Measurements from ENCODE around the gene TPCN2.

The TPCN2 gene

GRCh38 chr11:69171476-69172240 lies 122.9 kb downstream of the TPCN2 start:
- no peak for DNase-seq

GRCh38 chr11:69172674-69173073 lies 123.9 kb downstream of the TPCN2 start:
- DNase-seq = no peak

GRCh38 chr11:69173331-69173730 lies 124.6 kb downstream of the TPCN2 start:
- no peak for DNase-seq

GRCh38 chr11:69173925-69174581 lies 125.3 kb downstream of the TPCN2 start:
- DNase-seq = no peak

GRCh38 chr11:69174841-69175240 lies 126.1 kb downstream of the TPCN2 start:
- DNase-seq = no peak

- no peak for DNase-seq
Observed at GRCh38 chr11:69178819-69179482, 130.2 kb downstream of the TPCN2 start.

- no peak for DNase-seq
Observed at GRCh38 chr11:69180226-69180625, 131.5 kb downstream of the TPCN2 start.

- DNase-seq = no peak
Observed at GRCh38 chr11:69180726-69181125, 132.0 kb downstream of the TPCN2 start.

- no peak for DNase-seq
Observed at GRCh38 chr11:69183613-69184012, 134.9 kb downstream of the TPCN2 start.
